ENCODE data around the gene RENBP. TPM values are rescaled to one million over a fixed set of nuclear protein-coding genes. Genes with fewer than 3 reads are reported as not detected.

The RENBP gene
- total RNA-seq, 1 experiment from 2014 or later, result 0.10 TPM

DNA sequence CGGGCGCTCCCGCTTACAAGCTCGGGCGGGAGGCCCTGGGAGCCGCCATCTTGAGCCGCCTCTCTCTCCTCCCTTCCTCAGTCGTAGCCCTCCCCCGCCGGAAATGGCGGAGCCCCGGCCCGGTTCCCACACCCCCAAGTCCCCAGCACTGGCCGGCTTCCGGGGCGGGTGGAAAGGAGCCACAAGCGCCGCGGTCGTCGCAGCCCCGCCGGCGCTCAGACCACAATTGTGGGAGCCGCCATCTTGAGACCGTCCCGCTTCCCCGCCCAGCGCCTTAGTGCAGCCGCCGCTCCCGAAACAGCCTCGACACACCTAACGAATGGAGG lies 26.6 kb upstream of the RENBP start:
- peak; percentile 71 for DNase-seq (ENCODE audit: low spot score)

DNA sequence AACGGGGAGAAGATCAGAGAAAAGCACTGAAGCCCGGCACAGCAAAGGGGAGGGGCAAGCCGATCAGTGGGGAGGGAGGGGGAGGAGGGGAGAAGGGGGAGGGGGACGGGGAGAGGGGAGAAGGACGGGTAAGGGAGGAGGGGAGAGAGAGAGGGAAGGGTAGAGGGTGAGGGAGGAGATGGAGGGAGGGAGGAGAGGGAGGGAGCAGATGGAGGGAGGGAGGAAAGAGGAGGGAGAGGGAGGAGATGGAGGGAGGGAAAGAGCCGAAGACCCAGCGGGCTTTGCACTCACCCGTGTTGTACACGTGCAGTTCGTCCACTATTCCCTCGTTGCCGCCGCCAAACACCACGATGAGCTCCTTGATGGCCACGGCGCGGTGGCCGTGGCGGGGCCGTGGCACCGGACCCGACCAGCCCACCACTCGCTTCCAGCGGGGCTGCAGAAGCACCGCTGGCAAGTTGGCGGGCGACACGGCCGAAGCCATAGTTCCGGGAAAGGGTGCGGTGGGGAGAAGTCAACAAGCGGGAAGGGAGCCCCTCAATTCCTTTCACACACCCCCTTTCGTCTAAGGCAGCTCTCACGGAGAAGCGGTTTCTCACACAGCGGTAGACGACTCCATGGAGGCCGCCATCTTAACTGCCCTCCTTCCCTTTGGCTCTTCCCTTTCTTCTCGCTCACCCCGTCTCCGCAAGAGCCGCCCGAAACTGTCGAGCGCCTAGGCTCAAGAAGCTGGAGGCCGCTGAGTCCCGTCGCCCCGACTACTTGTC lies 26.1 kb upstream of the RENBP start:
- peak; percentile 68 for DNase-seq (ENCODE audit: low spot score)

DNA sequence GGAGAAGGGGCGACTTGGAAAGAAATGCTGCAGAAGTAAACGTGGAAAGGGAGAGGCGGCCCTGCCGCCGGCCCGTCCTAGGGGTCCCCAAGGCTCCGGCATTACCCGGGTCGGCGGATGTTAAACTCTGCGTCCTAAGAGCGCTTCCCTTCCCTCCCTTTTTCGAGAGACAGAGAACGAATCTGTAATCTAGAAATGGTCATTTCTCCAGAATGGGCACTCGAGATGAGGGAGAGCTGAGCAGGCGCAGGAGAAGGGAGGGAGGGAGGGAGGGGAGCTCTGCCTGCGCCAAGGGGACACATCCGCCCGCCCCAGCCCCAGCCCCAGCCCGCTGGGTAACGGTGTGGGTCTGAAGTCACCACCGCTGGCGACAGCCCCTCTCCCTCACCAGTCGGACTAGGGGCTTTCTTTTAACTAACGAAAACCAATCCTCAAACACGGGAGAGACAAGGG lies 25.5 kb upstream of the RENBP start:
- DNase-seq (ENCODE audit: low spot score), result no peak

DNA sequence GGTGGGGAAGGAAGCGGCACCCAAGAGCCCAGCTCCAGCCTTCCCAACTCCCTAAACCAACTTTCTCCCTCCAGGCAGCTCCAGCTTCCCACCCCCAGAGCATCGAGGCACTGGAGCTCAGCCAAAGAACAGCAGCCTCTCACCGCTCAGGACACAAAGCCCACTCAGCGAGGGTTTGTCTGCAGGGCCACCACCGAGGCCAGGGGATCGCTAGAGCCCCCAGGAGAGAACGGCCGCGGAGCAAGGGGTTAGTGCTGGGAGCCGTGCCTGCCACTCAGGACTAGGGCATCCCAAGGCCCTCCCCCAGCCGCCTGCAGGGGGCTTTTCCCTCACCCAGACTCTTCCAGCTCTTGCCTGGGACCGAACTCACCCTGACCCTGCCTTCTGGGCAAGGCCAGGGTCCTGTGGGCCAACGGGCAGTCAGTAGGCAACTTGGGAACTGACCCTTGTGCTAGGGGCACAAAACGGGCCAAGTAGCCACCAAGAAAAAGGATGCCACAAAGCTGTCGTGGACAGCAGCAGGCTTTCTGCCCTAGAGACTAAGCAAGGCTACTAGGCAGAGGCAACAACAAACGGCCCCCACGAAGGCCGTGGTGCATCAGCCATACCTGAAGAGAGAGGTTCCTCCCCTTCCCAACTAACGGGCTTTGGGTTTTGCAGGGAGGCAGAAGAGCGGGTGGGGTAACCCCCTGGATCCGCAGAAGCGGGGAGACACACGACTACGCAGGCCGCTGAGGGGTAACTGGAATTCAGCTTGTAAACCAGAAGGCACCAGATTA lies 24.9 kb upstream of the RENBP start:
- DNase-seq (ENCODE audit: low spot score), result no peak

DNA sequence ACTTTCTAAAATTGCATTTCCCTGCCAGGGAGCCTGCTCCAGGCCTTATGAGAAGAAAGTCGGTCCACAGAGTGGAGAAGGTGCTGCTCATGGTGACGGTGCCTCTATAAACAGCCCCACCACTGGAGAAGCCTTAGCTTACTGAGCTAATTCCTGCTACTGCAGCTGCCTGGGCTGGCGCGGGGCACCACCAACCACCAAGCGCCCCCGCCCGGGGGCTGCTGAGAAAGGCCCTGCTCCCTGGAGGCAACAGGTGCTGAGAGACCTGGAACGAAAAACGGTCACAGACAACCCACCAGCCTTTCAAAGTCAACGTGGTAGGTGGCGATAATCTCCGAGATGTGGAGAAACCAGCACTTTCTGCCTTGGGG lies 24.3 kb upstream of the RENBP start:
- no peak for DNase-seq (ENCODE audit: low spot score)

DNA sequence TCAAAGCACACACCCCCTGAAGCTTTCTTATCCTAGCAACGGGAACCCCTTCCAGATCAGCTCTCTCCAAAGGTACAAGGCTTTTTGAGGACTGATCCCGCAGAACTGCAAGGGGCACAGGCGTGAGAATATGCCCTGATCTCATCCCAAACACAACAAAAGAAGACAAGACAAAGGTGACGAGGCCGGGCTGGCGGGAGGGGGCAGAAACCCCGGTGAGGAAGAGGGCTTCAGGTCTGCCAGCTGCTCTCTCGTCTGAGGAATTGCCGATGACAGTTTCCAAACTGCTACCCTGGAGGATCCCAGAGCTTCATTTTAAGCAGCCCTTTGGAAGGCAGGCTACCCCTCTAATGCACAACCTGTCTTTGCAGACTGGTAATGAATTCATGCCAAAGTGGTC lies 23.8 kb upstream of the RENBP start:
- DNase-seq (ENCODE audit: low spot score), result no peak

DNA sequence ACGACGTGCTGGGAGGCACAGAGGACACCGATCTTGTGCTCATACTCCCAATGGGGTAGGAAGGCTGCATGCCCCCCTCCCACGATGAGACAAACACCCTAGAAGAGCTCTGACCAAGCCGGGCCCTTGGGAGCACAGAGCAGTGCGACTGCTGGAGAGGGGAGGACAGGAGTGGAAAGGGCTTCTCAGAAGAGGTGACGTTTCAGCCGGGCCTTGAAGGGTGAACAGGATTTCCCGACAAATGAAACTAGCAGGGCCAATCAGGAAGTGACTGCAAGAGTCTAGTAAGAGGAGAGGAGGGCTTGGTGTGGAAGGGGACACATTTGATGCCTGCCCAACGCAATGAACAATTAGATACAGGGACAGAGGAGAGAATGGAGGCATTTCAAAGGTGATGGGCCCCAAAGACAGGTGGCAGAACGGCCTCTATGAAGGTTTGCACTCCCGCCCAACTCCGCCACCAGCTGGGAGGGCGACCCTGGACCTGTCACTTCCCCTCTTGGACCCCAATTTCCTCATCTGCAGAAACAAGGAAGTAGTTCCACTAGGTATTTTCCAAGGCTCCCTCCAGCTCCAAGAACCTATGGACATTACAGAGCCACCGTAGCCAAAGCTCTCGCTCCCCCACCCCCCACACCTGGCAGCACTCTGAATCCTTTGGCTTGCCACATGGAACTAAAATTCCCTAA lies 23.2 kb upstream of the RENBP start:
- no peak for DNase-seq (ENCODE audit: low spot score)

DNA sequence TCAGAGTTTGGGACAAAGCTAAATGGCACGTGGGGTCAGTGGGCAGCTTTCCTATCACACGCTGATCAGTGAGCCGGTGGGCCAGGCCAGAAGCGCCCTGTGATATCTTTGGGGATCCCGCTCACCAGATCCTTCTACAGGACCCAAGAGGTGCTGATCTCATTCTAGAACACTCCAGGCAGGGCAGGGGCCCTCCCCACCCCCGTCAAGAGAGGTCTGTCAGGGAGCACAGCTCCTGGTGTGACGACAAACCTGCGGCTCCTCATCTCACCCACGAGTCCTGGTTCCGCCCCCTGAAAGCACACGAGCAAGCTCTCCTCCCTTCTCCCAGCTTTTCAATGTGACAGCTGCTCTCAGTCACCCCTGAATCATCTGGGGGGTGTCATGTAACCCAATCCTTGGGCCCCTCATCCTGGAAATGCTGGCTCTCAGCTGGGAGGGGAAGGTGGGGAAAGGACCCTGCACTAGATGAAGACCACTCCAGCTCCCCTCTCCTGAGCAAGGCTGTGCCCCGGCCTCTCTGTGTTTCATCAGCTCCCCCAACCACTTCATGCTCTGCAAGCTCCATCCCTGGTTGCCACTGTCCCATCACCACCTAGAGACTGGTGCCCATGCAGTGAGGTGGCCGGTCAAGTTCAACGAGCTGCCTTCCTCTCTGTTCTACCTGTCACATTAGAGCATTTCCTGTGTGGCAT lies 22.5 kb upstream of the RENBP start:
- DNase-seq (ENCODE audit: low spot score), result no peak

DNA sequence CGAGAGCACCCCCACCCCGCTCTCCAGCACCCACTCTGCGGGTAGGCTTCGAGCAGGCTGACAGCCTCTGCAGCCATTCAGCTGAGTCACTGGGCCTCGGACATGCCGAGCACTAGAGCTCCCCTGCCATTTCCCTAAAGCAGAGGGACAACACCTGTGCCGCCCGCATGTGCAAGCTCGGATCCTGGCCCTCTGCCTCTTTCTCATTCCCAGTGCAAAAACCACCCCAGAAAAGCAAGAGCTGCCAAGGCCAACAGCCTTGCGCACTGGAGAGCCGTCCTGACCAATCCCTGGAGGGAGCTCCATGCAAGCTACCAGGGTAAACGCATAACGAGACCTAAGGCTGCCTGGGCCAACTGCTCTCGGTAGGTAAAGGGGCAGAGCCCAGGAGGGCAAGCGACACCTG lies 21.8 kb upstream of the RENBP start:
- DNase-seq (ENCODE audit: low spot score), result no peak

DNA sequence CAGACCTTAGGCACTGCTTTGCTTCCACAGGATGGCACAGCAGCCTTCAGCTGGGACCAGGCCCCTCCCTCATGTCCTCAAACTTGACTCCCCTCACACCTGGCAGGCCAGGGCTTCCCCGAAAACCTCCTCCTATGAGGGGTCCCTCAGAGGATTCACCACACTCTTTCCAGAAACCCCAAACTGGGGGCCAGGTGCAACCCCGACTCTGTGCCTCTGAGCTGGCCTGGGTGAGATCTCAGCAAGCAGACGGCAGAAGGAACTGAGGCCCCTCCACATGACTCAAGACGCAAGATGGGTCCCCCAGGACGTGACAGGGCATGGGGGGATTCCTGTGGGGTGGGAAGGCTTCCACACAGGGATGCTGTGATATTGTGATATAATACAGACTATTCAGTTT lies 21.0 kb upstream of the RENBP start:
- no peak for DNase-seq (ENCODE audit: low spot score)

DNA sequence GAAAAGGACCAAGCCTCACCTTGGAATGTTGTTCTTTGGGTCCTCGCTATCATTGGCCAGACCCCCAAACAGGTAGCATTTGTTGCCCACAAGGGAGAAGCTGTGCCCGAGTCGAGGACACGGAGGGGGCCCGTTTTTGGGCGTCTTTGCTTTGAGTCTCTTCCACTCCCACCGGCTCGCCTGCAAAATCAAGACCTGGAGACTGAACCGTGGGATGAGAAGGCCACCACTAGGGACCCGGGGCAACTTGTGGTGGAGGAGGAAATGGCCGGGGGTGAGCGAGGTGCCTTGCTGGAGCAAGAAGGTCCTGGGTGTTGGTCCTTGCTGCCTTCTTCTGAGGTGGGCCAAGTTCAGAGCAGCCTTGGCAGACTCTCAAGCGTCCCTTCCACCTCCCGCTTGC lies 19.7 kb upstream of the RENBP start:
- no peak for DNase-seq (ENCODE audit: low spot score)

DNA sequence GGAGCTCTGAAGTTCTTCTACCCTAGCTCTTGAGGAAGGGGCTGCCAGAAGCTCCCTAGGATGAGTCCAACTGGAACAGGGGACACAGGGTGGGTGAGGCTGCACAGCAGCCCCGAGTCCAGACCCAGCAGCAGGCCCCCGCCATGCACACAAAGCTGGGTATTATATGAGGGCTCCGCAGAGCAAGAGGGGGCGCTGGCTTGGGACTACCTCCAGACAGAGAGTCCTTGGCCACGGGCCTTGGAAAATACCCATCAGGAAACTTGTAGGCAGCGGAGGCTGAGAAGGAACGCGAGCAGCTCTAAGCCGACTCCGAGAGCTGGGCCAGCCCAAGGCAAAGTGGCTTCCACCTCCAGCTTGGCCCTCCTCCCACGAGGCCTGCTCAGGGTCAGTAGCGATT lies 19.1 kb upstream of the RENBP start:
- no peak for DNase-seq (ENCODE audit: low spot score)

DNA sequence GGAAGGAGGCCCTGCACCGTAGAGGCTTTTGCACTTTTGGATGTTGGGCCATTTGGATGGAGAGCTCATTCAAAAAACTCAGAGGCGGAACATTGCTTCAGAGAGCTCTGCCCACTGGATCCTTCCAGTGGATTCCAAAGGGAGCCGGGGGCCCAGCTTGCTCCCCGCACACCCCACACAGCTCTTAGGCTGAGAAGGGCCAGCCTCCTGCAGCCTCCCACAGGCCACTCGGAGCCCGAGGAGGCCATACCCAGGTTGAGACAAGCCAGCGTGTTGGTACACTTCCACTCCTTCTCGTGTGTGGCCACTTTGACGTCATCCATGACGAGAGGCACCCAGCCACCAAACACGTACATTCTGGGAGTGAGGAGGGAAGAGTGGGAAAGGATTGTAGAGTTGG lies 16.8 kb upstream of the RENBP start:
- no peak for DNase-seq (ENCODE audit: low spot score)

DNA sequence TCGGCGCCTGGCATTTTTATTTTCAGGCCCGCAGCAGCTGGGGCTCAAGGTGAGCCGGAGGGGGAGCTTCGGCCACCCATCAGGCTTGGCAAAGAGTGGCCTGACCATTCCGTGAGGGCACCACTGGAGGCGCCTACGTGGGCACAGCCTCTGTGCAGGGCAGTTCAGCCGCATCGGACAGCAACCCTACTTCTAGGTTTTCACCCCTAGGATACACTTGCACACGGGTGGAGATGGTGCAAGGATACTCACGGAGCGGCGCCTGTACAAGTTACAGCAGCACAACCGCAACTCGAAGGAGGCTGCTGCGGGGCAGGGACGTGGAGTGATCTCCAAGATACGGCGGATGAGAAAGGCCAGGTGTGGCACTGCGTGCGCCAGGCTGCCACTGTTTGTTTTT lies 16.3 kb upstream of the RENBP start:
- DNase-seq (ENCODE audit: low spot score), result no peak

DNA sequence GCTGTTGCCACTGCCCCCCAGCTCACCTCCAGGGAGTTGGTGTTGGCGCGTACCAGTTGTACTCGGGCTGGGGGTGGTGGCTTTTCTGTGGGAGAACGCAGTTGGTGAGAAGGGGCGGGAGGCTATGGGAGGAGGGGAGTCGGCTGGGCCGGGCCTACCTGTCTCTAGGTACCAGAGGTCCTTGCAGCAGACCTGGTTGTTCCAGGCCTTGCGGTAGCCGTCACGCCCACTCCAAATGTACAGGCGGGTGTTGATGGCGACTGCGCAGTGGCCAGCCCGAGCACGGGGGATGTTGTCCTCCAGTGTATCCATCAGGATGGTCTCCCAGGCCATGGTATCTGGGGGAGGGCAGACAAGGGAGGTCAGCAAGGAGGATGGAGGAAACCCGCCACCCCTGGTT lies 15.6 kb upstream of the RENBP start:
- no peak for DNase-seq (ENCODE audit: low spot score)

DNA sequence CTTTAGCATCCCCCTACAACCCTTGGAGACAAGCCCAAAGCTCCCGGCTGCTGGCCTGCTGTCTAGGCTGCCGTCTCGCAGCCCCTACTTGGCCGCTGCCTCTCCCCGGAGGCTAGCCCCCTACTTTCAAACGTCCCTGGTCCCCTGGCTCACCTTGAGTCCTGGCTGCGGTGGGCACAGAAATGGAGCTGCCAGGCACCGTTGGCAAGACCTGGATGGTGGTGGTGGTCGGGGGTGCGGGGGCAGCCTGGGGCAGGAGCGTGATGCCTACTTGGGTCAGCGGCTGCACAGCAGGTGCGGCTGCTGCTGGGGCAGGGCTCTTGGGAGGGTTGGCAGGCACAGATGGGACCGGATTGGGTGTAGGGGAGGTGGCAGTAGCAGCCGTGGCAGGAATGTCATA lies 15.2 kb upstream of the RENBP start:
- no peak for DNase-seq (ENCODE audit: low spot score)

DNA sequence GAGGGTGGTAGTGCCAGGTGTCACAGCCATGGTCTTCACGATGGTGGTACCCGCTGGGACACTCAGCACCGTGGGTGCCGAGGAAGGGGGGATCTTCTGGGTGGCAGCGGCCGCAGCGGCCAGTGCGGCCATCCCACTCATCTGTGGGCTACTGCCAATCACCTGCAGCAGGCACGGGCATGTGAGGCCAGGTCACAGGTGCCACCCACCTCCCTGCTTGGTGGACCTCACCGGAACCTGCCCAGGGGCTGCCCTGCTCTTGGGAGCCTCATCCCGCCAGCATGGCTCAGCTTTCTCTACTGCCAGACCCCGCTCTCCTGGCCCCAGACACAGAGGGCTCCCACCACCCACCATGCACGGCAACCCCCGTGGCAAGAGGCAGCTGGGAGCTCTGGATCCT lies 14.2 kb upstream of the RENBP start:
- no peak for DNase-seq (ENCODE audit: low spot score)

DNA sequence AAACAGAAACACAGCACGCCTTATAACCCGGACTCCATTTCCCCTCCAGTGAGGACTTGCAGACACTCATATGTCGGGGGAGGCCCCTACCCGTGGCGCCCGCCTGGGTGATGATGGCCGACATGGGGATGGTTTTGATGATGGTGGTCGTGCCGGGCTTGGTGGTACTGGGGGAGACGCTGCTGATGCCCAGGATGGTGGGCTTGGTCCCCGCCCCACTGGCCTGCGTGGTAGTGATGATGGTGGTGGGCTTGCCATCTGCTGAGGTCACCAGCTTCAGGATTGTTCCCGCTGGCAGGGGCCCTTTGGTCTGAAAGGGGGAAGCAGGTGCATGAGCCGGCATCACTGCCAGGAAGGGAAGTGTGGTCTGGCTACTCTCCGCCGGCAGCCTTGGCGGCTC lies 12.8 kb upstream of the RENBP start:
- DNase-seq (ENCODE audit: low spot score), result no peak

DNA sequence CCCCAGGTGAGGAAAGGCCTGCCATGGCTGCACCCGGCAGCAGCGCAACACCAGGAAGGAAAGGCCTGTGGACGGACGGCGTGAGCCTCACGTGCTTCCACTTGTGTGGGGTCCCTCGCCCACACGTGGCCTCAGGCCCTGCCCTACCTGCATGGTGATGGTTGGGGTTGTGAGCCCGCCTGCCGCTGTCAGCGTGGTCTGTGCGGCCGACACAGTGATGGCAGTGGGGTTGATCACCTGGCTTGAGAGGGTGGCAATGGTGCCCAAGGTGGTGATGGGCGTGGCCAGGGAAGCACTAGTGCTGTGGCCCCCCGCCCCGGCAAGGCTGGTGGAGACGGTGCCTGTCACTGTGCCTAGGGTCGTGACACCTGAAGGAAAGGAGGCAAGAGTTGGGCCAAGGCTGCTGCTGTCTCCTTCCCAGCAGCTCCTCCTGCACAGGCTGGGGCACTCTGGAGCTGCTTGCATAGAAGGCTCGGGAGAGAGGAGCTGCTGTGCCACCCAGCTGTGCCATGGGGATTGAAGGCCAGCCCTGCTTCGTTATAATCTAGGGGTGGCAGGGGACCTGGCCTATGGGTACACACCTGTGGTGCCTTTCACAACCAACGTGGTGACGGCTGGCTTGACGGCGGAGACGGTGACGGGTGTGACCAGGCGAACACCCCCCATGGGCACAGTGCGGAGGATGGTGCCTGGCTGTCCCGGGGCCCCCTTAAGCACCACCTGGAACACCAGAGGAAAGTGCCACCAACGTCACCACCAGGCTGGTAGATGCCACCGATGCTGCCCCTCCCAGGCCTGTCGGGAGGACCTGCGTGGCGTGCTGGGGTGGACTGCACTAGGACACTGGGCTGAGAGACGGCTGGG lies 11.8 kb upstream of the RENBP start:
- DNase-seq (ENCODE audit: low spot score), result no peak

DNA sequence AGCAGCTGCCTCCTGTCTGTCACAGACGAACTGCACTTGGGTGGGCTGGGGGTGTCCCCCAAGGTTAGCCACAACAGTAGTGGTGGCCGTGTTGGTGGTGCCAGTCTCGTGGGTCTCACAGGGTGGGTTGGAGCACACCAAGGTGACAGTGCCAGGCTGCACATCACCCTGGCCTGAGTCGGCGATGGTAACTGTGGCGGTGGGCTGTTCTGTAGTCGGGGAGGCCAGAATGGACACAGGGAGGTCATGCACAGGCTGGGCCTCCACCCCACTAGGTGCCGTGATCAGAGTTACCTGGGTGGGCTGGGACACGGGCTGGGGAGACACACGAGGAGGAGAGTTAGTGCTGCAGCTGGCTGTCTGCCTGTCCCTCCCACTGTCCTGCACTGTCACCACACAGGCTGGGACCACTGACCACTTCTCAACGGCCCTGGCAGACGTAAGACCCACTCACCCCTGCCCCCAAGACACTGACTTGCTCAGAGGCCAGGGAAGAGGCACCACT lies 10.8 kb upstream of the RENBP start:
- no peak for DNase-seq (ENCODE audit: low spot score)

DNA sequence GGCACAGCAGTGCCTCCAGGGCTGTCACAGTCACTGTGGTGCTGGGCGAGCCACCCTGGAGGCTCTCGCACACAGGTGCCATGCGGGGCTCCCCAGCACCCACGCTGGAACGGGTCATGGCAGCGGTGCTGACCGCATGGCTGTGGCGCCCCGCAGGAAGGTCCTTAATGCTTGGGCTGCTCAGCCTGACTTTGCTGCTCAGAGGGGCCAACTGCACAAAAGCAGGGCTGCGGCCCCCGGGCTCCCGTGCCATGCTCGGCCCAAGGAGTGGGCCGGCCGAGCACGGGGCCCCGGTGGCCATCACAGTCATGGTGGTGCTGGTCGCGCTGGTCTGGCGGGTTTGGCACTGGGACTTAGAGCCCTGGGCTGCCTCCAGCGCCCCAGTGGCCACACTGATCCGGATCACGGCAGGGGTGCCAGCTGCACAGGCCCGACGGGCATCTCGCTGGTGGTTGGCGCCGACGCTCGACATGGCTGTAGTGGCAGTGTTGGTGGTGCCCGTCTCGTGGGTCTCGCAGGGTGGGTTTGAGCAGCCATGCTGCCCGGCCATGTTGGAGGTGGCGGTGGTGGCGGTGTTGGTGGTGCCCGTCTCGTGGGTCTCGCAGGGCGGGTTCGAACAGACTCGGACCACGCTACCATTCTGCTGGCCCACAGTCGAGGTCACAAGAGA lies 10.2 kb upstream of the RENBP start:
- no peak for DNase-seq (ENCODE audit: low spot score)

Measured in H4 (cell line).